GM12873 (cell line): ENCODE data around the gene OSBPL10.

Experiments
- CTCF ChIP-seq: IDR thresholded peaks from 2 replicates; pipeline ENCODE4 v1.5.1; 2012; ENCODE audit warnings: low read depth, mild to moderate bottlenecking, moderate library complexity, low read length, control low read depth; ENCODE audit not compliant: insufficient read depth; ENCODE audit errors: missing control alignments

Gene OSBPL10

GRCh38 chr3:31729573-31729972 lies 251.5 kb downstream of the OSBPL10 start:
- TF ChIP-seq CTCF = no peak

GRCh38 chr3:31729082-31729481 lies 252.0 kb downstream of the OSBPL10 start:
- TF ChIP-seq CTCF = no peak

- no peak for TF ChIP-seq CTCF
Measured at GRCh38 chr3:31728403-31728802, 252.7 kb downstream of the OSBPL10 start.

GRCh38 chr3:31725976-31726375 lies 255.1 kb downstream of the OSBPL10 start:
- TF ChIP-seq CTCF = no peak

- TF ChIP-seq CTCF = no peak
Measured at GRCh38 chr3:31725568-31725967, 255.5 kb downstream of the OSBPL10 start.

GRCh38 chr3:31724651-31725050 lies 256.4 kb downstream of the OSBPL10 start:
- peak; percentile 52 for TF ChIP-seq CTCF

- TF ChIP-seq CTCF = no peak
Measured at GRCh38 chr3:31724116-31724515, 256.9 kb downstream of the OSBPL10 start.

GRCh38 chr3:31723701-31724100 lies 257.4 kb downstream of the OSBPL10 start:
- TF ChIP-seq CTCF = no peak
